Natural killer cell treated with Interleukin-12 subunit alpha and Interleukin-12 subunit beta and Interleukin-15 and Interleukin-18, amount 100 ng/mL, for 72 hours (primary cell): ENCODE results near the gene DHODH. TPM values are rescaled to one million over a fixed set of nuclear protein-coding genes. Genes with fewer than 3 reads are reported as not detected.

ENCODE experiments used
- ATAC-seq, 2 donors: fragments of 150-1000 bp; cut with Tn5 transposase in 1 of 2; sonication (Bioruptor Pico), chemical (Tn5 transposase) in 1 of 2; 2 replicates each; pipeline ENCODE4 v1.10.0; 2021
- DNase-seq: peaks from one replicate; pipeline ENCODE4 v3.0.0; 2022; ENCODE audit warnings: low spot score
- H3K27ac Mint-ChIP-seq, 2 donors: 1 replicate in 1 of 2; 2 replicates in 1 of 2; pipeline ENCODE4 v1.8.0; 2022; ENCODE audit warnings: mixed read lengths in 2 of 2, mild to moderate bottlenecking in 1 of 2, moderate library complexity in 1 of 2
- H3K27me3 Mint-ChIP-seq, 2 donors: 1 replicate in 1 of 2; 2 replicates in 1 of 2; pipeline ENCODE4 v1.8.0; 2022; ENCODE audit warnings: mixed read lengths in 2 of 2
- H3K36me3 Mint-ChIP-seq: one replicate; pipeline ENCODE4 v1.8.0; 2022; ENCODE audit warnings: mixed read lengths
- H3K4me1 Mint-ChIP-seq, 2 donors: 1 replicate in 1 of 2; 2 replicates in 1 of 2; pipeline ENCODE4 v1.8.0; 2022; ENCODE audit warnings: low read depth in 2 of 2, mixed read lengths in 2 of 2, mild to moderate bottlenecking in 1 of 2
- H3K4me3 Mint-ChIP-seq: one replicate; pipeline ENCODE4 v1.8.0; 2022; ENCODE audit warnings: mixed read lengths
- H3K9me3 Mint-ChIP-seq: 2 replicates; pipeline ENCODE4 v1.8.0; 2022; ENCODE audit warnings: mixed read lengths
- total RNA-seq, 2 donors: library from RNA; stranded (reverse); gene quantifications; one replicate each; pipeline ENCODE4 v1.2.3, GENCODE V29; 2022

Gene DHODH
- total RNA-seq, 2 donors from 2014 or later, result 14.8 to 28.7 TPM

DNA sequence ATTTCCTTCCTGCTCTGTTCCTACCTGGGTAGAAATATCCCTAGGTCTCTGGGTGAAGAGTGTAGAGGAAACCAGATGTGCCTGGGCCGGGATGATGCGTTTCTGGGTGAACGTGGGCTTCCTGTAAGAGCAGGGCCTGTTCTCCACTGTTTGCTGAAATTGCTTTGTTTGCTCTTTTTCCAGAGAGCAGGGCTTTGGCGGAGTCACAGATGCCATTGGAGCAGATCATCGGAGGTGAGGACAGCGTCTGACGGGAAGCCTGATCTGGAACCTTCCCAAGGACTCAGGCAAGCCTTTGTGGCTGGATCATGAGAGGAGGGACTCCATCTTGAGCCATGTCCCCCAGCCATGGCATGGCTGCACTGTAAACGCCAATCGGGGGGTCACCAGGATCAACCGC is 15.4 kb downstream of the DHODH start:
- H3K4me1 Mint-ChIP-seq, result no peaks in the 10 kb centered on the region
- H3K4me3 Mint-ChIP-seq, result no peak overlapping the region
- DNase-seq (no peak), ATAC-seq (no peak)
- H3K9me3 Mint-ChIP-seq, result no peaks in the 10 kb centered on the region
- no peak overlapping the region for H3K27ac Mint-ChIP-seq
- H3K27me3 Mint-ChIP-seq, result no peaks in the 10 kb centered on the region
- peaks cover 11% of the 10 kb centered on the region for H3K36me3 Mint-ChIP-seq

DNA sequence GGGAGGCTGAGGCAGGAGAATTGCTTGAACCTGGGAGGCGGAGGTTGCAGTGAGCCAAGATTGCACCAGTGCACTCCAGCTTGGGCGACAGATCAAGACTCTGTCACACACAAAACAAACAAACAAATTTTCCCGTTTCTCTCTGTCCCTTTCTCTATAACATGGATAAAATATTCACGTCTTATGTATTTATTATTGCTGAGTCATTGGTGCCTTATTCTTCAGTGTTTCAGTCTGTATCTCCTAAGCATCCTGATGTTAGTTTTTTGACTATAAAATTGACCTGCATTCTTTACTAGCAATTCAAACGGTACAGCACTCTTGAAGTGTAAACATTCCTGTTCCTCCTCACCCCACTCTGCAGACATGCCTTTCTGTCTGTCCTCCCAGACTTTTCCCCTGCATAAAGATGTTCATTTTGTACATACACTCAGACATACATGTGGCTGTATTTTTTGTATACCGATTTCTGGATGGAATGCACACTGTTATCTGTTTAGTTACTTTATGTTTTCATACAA is 16.4 kb downstream of the DHODH start:
- Mint-ChIP-seq H3K27ac (no peak overlapping the region), H3K36me3 (peaks cover 11% of the 10 kb centered on the region)

DNA sequence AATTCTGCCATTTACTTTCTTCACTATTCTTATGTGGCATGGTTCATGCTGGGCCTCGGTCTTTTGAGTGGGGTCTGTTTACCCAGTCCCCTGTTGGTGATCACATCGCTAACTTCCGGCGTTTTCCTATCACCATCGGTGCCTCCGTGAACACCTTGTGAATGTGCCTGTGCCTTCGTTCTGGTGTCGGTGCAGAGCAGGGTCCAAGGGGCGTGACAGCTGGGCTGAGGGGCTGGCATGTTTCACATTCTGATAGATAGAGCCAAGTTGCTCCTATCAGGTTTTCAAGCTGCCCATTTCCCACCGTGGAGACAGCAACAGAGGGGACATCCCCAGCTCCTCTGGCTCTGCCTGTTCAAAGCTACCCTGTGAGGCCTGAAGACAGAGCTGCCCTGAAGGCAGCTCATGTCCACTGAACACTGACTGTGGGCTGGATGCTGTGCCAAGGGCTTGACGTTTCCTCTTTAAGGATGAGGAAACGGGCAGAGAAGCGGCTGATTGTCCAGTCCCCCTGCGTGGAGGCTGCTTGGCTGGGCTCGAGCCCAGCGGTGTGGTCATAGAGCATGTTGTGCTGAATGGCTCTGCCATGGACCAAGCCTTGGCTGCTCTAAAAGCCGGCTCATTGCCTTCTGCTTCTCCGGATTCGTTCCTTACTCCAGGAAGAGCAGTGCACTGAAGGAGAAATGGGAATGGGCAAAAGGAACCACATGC is 17.0 kb downstream of the DHODH start:
- H3K36me3 Mint-ChIP-seq, result peaks cover 11% of the 10 kb centered on the region
- no peaks in the 10 kb centered on the region for H3K27me3 Mint-ChIP-seq
- no peaks in the 10 kb centered on the region for H3K4me1 Mint-ChIP-seq
- ATAC-seq, result no peak
- H3K9me3 Mint-ChIP-seq, result no peaks in the 10 kb centered on the region
- no peak overlapping the region for H3K27ac Mint-ChIP-seq
- no peak for DNase-seq
- H3K4me3 Mint-ChIP-seq, result no peak overlapping the region

More for the DNA sequence above, 16.4 kb downstream of the DHODH start:
- DNase-seq (no peak), ATAC-seq (no peak)
- Mint-ChIP-seq H3K4me1 (no peaks in the 10 kb centered on the region), H3K27me3 (no peaks in the 10 kb centered on the region), H3K9me3 (no peaks in the 10 kb centered on the region), H3K4me3 (no peak overlapping the region)

DNA sequence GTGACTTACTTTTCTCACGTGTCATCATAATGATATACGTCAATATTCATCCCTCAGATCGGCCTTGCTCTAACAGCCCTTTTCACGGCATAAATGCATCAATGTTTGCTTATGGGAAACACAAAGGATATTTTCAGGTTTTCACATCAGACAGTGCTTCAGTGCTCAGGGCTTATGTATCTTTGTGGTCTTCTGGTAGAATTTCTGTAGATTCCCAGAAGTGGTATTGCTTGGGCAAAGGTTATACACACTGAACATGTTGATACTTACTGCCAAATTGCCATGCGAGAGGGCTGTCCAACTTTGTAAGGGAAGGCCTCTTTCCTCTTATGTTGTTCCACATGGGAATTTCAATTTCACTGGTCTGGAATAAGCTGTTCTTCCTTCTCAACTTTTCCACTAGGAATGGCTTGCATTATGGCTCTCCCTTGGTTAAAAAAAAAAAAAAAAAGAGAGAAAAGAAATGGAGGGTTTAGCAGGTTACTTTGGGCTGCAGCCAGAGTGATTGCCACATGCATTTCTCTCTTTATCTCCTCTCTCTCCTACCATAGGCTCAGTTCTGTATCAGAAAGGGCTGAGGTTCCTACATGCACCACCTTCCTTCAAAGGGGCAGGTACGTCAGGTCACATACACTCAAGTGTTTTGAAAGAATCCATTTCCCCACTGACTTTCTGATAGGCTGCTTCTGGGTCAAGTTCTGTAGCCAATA is 19.3 kb downstream of the DHODH start:
- Mint-ChIP-seq H3K27ac (no peak overlapping the region), H3K36me3 (peaks cover 11% of the 10 kb centered on the region), H3K4me1 (no peaks in the 10 kb centered on the region), H3K9me3 (no peaks in the 10 kb centered on the region), H3K27me3 (no peaks in the 10 kb centered on the region), H3K4me3 (no peak overlapping the region)
- no peak for DNase-seq
- no peak for ATAC-seq

DNA sequence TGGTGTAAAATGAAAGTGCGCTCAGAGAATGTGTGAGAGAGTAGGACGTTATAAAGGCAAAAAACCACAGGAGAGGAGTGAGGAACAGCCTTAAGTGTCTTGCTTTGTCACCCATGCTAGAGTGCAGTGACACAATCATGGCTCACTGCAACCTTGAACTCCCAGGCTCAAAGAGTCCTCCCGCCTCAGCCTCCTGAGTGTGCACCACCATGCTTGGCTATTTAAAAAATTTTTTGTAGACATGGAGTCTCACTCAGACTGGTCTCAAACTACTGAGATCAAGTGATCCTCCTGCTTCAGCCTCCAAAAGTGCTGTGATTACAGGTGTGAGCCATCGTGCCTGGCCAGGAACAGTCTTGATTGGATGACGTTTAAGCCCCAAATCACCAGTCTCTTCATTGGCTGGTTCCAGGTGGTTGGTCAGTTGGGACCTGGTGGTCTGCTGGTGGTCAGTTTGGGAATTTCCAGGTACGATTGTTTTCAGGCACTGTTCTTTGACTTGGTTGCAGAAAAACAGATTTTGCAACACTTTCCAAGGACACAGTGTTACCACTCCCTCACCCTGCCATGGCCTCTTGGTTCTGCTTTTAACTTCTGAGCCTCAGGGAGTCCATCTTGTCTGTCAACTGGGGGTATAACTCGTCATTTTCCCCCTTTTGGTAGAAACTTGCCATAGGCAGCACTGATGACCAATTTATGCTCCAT is 21.2 kb downstream of the DHODH start:
- no peaks in the 10 kb centered on the region for H3K27me3 Mint-ChIP-seq
- ATAC-seq (no peak), DNase-seq (no peak)
- H3K27ac Mint-ChIP-seq, result no peak overlapping the region
- no peak overlapping the region for H3K4me3 Mint-ChIP-seq
- no peaks in the 10 kb centered on the region for H3K9me3 Mint-ChIP-seq
- peaks cover 6% of the 10 kb centered on the region for H3K36me3 Mint-ChIP-seq
- no peaks in the 10 kb centered on the region for H3K4me1 Mint-ChIP-seq

DNA sequence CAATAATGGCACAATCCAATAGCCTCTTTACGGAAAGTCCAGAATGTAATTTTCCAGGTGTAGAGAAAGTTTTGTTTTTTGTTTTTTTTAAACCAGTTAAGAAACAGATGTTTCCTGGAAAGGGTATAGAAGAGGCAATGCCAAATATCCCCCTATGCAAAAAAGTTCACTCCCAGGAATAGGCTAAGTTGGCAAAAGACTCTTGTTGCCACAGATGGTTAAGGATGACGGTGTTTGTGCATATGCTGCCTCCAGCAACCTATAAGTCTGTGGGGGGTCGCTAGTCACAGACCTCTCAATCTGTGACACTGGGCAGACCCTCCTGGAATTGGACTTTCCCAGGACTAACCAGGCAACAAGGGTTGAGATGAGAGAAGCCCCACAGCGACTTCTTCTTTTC is 24.9 kb downstream of the DHODH start:
- Mint-ChIP-seq H3K27me3 (no peaks in the 10 kb centered on the region), H3K4me1 (no peaks in the 10 kb centered on the region), H3K4me3 (no peak overlapping the region), H3K27ac (no peak overlapping the region), H3K9me3 (no peaks in the 10 kb centered on the region), H3K36me3 (no peaks in the 10 kb centered on the region)
- ATAC-seq (no peak), DNase-seq (no peak)

DNA sequence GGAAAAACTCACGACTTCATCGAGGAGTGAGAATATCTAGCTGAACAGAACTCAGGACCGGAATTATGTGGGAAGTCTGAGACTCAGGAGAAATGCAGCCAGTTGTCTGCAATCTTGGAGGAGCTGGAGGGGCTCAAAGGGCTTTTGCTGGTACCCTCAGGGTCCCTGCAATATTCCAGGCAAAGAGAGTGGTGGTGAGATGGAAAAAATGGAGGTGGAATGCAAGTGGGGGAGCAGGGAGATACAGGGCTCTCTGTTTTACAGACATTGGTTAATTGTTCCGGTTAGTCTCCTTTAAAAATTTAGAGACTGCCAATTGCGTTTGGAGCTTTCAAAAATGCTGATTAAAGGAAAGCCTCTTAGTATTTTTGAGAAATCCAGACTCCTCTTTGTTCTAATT is 27.6 kb downstream of the DHODH start:
- no peak for ATAC-seq
- Mint-ChIP-seq H3K36me3 (no peaks in the 10 kb centered on the region), H3K4me3 (no peak overlapping the region), H3K9me3 (no peaks in the 10 kb centered on the region), H3K4me1 (no peaks in the 10 kb centered on the region), H3K27me3 (no peaks in the 10 kb centered on the region), H3K27ac (no peak overlapping the region)
- no peak for DNase-seq

DNA sequence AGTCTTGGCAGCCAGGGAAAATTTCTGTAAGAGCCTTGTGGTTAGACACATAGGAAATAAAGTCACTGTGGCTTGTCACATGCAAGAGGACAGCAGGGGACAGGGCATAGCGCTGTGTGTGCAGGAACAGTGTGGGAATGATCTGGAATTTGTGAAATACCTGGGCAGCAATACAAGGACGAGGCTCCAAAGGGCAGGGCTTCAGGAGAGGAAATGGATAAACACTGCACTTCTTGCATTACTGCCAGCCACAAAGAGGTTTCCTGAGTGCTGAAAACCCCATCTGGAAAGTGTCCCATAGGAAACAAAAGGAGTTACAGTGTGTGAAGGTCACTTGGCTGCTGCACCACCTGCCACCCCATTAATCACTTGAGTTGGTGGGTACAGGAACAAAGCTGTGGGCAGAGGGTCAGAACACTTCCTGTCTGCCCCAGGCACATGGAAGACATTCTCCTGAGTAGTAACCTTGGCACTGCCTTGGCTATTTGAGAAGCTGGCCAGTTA is 33.7 kb downstream of the DHODH start:
- no peaks in the 10 kb centered on the region for H3K36me3 Mint-ChIP-seq
- H3K27ac Mint-ChIP-seq, result no peak overlapping the region
- ATAC-seq (no peak), DNase-seq (no peak)
- H3K4me1 Mint-ChIP-seq, result no peaks in the 10 kb centered on the region
- no peak overlapping the region for H3K4me3 Mint-ChIP-seq
- H3K27me3 Mint-ChIP-seq, result no peaks in the 10 kb centered on the region
- no peaks in the 10 kb centered on the region for H3K9me3 Mint-ChIP-seq

DNA sequence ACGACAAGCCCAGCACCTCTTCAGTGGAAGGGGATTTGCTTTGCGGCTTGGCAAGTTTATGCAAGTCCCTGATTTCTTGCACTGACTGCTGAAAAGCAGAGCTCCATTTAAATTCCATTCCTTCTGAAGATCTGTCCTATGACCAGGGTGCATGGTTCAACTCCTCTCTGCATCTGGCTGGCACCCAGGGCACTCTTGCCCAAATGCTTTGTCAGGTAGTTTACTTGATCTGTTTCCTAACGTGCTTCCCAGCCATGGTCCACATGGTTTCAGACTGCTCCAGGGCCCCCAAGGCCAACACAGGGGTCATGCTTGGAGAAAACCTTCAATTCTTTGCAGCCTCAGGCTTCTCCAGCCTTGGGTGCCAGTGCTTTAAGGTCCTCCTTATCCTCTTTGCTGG is 34.5 kb downstream of the DHODH start:
- no peaks in the 10 kb centered on the region for H3K4me1 Mint-ChIP-seq
- DNase-seq (no peak), ATAC-seq (no peak)
- no peak overlapping the region for H3K27ac Mint-ChIP-seq
- no peaks in the 10 kb centered on the region for H3K9me3 Mint-ChIP-seq
- no peak overlapping the region for H3K4me3 Mint-ChIP-seq
- H3K27me3 Mint-ChIP-seq, result no peaks in the 10 kb centered on the region
- no peaks in the 10 kb centered on the region for H3K36me3 Mint-ChIP-seq

DNA sequence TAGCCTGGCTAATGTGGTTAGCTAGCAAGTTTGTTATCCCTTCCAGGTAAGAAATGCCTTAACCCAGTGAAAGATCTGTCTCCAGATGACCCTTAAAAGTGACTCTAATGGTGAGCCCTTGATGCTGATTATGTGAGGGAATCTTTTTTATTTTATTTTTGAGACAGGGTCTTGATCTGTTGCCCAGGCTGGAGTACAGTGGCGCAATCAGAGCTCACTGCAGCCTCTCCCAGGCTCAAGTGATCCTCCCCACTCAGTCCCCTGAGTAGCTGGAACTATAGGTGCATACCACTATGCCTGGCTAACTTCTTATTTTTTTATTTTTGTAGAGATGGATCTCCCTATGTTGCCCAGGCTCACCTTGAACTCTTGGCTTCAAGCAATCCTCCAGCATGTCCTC is 35.0 kb downstream of the DHODH start:
- no peak overlapping the region for H3K4me3 Mint-ChIP-seq
- H3K4me1 Mint-ChIP-seq, result no peaks in the 10 kb centered on the region
- ATAC-seq (no peak), DNase-seq (no peak)
- no peaks in the 10 kb centered on the region for H3K9me3 Mint-ChIP-seq
- no peak overlapping the region for H3K27ac Mint-ChIP-seq
- H3K36me3 Mint-ChIP-seq, result no peaks in the 10 kb centered on the region
- H3K27me3 Mint-ChIP-seq, result no peaks in the 10 kb centered on the region

DNA sequence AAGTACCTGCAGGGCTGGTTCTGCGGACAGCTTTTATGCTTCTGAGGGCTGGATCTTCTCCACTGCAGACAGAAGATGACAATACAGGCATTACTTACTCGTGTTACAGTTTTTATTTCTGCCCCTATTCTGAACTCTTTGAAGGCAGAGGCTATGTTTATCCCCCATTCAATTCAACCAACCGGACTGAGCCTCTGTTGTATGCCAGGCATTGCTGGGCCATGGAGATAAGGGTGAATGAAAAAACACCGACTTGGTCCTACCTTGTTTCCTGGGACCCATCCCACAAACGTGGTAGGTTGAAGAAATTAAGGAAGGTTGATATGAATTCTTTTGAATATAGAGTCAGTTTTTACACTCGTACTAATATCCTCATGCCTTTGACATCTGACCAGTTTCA is 35.8 kb downstream of the DHODH start:
- peaks cover 3% of the 10 kb centered on the region for H3K9me3 Mint-ChIP-seq
- no peak overlapping the region for H3K27ac Mint-ChIP-seq
- H3K4me1 Mint-ChIP-seq, result no peaks in the 10 kb centered on the region
- DNase-seq (no peak), ATAC-seq (no peak)
- H3K27me3 Mint-ChIP-seq, result no peaks in the 10 kb centered on the region
- H3K36me3 Mint-ChIP-seq, result peaks cover 6% of the 10 kb centered on the region
- H3K4me3 Mint-ChIP-seq, result no peak overlapping the region

DNA sequence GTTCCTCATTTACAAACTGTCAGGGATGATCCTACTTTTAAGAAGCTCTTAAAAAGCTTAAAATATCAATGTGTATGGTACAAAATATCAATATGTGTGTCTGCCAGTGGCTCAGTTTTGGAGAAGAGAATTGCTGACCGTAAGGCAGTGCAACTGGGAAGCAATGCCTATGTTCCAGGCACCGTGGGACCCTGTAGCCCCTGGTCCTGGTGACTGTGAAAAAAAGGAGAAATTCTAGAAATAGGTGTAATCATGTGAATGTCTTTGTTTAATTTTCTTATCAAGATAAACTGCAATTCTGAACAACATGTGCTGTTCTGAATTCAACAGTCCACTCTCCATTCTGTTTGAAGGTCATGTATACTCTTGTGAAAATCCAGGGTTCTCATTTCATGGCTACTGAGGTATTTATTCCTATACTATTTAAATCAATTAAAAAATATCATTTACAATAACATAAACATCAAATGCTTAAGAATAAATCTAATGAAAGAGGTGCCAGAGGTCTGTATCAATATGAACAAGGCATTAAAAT is 36.3 kb downstream of the DHODH start:
- Mint-ChIP-seq H3K4me3 (no peak overlapping the region), H3K4me1 (no peaks in the 10 kb centered on the region), H3K9me3 (peaks cover 4% of the 10 kb centered on the region), H3K27ac (no peak overlapping the region), H3K36me3 (peaks cover 8% of the 10 kb centered on the region), H3K27me3 (peaks cover 0 to under 1% of the 10 kb centered on the region in 2 donors)
- no peak for DNase-seq
- ATAC-seq, result no peak

DNA sequence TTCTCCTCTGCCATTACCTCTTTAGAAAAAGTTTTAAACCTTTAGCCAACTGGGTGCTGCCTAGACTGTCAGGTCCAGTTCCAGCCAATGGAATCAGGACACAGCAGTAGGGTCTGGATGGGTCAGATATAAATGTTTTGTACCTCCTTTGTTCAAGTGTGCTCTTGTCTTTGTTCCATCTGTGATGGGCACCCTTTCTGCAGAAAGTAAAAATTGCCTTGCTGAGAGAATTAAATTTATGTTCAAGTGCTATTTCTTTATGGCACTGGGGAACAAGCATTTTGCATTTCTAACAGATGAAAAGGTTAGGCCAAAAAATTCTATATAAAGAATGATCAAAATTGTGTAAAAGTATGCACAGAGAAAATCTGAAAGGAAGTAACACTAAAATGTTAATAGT is 40.6 kb downstream of the DHODH start:
- no peak for DNase-seq
- ATAC-seq, result no peak
- Mint-ChIP-seq H3K27me3 (peaks cover 8 to 11% of the 10 kb centered on the region in 2 donors), H3K4me3 (no peak overlapping the region), H3K27ac (no peak overlapping the region), H3K4me1 (peaks cover 0 to 6% of the 10 kb centered on the region in 2 donors), H3K9me3 (peaks cover 6% of the 10 kb centered on the region), H3K36me3 (peaks cover 11% of the 10 kb centered on the region)
